Measurements from ENCODE around the gene FMNL3. TPM values are rescaled to one million over a fixed set of nuclear protein-coding genes. Genes with fewer than 3 reads are reported as not detected.

FMNL3 gene
- total and polyA plus RNA-seq, 2 of the 8 experiments (the other 6 are each of a cell fraction or from before 2014, with no cell fraction given) = 8.6 to 29.0 TPM

DNA sequence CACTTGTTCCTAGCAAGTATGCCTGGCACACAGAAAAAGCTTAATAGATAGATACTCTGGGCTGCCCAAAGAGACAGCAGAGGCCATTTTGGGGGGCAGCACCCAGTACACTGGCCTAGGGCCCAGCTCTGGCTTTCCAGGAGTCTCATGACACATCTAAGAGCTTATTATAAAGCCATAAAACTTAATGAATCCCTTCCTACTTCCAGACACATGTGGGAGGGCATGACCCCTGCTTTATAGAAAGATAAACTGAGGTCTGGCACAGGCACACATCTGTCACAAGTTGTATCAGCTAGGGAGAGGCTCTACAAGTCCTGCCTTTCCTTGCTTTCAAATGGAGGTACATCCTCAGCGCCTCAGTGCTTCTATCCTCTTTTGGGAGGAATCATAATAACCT lies 27.1 kb downstream of the FMNL3 start:
- POLR2A ChIA-PET (ENCODE audit: partially characterized antibody) = interaction anchor here (0.7 to 2.2 kb wide), 6 partner anchors 9 to 27 kb away, joined by 3 to 9 read pairs (median 3); partner anchors contain the start of gene FMNL3
- no peak overlapping the region for H4K8ac ChIP-seq (ENCODE audit: extremely low read depth, insufficient read depth, low read length)
- TF ChIP-seq SP2 (IDR thresholded peaks at IDR 0.05; ENCODE audit: low read length) (no peak), NRF1 (IDR thresholded peaks at IDR 0.05; ENCODE audit: low read depth, low read length) (no peak), JUN (IDR thresholded peaks at IDR 0.05; ENCODE audit: low read depth, low read length) (no peak), SP1 (IDR thresholded peaks at IDR 0.05; ENCODE audit: low read depth, low read length) (no peak), SIN3A (conservative IDR thresholded peaks at IDR 0.05 in 1 of 2, IDR thresholded peaks at IDR 0.05 in 1 of 2; ENCODE audit: low read depth in 1 of 2, low read length in 2 of 2) (no peak), TAF7 (optimal IDR thresholded peaks at IDR 0.05; ENCODE audit: borderline replicate concordance, low read depth, low read length) (no peak), TBP (IDR thresholded peaks at IDR 0.05; ENCODE audit: low read depth, low read length) (no peak)
- TF ChIP-seq, protein P1, sequence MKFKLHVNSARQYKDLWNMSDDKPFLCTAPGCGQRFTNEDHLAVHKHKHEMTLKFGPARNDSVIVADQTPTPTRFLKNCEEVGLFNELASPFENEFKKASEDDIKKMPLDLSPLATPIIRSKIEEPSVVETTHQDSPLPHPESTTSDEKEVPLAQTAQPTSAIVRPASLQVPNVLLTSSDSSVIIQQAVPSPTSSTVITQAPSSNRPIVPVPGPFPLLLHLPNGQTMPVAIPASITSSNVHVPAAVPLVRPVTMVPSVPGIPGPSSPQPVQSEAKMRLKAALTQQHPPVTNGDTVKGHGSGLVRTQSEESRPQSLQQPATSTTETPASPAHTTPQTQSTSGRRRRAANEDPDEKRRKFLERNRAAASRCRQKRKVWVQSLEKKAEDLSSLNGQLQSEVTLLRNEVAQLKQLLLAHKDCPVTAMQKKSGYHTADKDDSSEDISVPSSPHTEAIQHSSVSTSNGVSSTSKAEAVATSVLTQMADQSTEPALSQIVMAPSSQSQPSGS (IDR thresholded peaks at IDR 0.05; ENCODE audit: low read length) = no peak
- TF ChIP-seq, protein P2, sequence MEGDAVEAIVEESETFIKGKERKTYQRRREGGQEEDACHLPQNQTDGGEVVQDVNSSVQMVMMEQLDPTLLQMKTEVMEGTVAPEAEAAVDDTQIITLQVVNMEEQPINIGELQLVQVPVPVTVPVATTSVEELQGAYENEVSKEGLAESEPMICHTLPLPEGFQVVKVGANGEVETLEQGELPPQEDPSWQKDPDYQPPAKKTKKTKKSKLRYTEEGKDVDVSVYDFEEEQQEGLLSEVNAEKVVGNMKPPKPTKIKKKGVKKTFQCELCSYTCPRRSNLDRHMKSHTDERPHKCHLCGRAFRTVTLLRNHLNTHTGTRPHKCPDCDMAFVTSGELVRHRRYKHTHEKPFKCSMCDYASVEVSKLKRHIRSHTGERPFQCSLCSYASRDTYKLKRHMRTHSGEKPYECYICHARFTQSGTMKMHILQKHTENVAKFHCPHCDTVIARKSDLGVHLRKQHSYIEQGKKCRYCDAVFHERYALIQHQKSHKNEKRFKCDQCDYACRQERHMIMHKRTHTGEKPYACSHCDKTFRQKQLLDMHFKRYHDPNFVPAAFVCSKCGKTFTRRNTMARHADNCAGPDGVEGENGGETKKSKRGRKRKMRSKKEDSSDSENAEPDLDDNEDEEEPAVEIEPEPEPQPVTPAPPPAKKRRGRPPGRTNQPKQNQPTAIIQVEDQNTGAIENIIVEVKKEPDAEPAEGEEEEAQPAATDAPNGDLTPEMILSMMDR (IDR thresholded peaks at IDR 0.05; ENCODE audit: control extremely low read depth in 1 of 3, insufficient read depth in 1 of 3, low read depth in 1 of 3, low read length in 3 of 3) = no peak

More for the DNA sequence above, 27.1 kb downstream of the FMNL3 start:
- H3K23me2 ChIP-seq (ENCODE audit: low read depth, low read length) = no peaks in the 10 kb centered on the region
- H3K36me3 ChIP-seq (ENCODE audit: control insufficient read depth in 2 of 4, insufficient read depth in 4 of 4, low read length in 3 of 4) = no peaks in the 10 kb centered on the region
- CTCF ChIA-PET (ENCODE audit: partially characterized antibody) = interaction anchor here (0.7 to 4.8 kb wide), 12 partner anchors 9 to 649 kb away, joined by 3 to 35 read pairs (median 4); no protein-coding TSS in a partner anchor
- H2BK12ac ChIP-seq (ENCODE audit: low read depth, low read length) = no peak overlapping the region
- H3K18ac ChIP-seq (ENCODE audit: extremely low read depth, low read length) = no peak overlapping the region
- DNase-seq (ENCODE audit: low read depth in 1 of 2, low spot score in 2 of 2) (no peak), FAIRE-seq (no peak)
- H4K20me1 ChIP-seq (replicated peaks in 1 of 2; ENCODE audit: control insufficient read depth in 1 of 2, insufficient read depth in 2 of 2, low read length in 2 of 2) = peaks cover 0 to 11% of the 10 kb centered on the region in 2 experiments
- H3K27me3 ChIP-seq (replicated peaks in 1 of 4; ENCODE audit: control insufficient read depth in 3 of 4, extremely low read depth in 1 of 4, insufficient read depth in 3 of 4, low read length in 3 of 4) = no peaks in the 10 kb centered on the region
- H3K14ac ChIP-seq (ENCODE audit: insufficient read length) = no peak overlapping the region
- no peak overlapping the region for H3K9ac ChIP-seq (replicated peaks in 1 of 4; ENCODE audit: extremely low read depth in 1 of 4, low read depth in 3 of 4, low read length in 3 of 4)
- H3K9me3 ChIP-seq (ENCODE audit: insufficient read depth in 2 of 2, low read depth in 1 of 2, low read length in 1 of 2) = no peaks in the 10 kb centered on the region
- H2AK5ac ChIP-seq (ENCODE audit: low read depth, low read length) = no peak overlapping the region
- peaks cover 0 to 5% (median 0%) of the 10 kb centered on the region in 4 experiments; a peak in 1 of 7 replicates for H3K4me1 ChIP-seq (replicated peaks in 1 of 4; ENCODE audit: control insufficient read depth in 3 of 4, insufficient read depth in 4 of 4, low read length in 3 of 4)
- no peak overlapping the region for H3K4me2 ChIP-seq (ENCODE audit: insufficient read depth in 1 of 2, low read depth in 2 of 2, low read length in 2 of 2)
- H3K23ac ChIP-seq (ENCODE audit: insufficient read length) = no peak overlapping the region
- H4K5ac ChIP-seq (ENCODE audit: insufficient read length, low read depth, low read length) = no peak overlapping the region
- peaks cover 2% of the 10 kb centered on the region; the same call in 1 of the 2 replicates for H3K79me1 ChIP-seq (ENCODE audit: low read depth, low read length)
- H3K4me3 ChIP-seq (ENCODE audit: extremely low read depth in 1 of 4, insufficient read depth in 2 of 4, low read depth in 3 of 4, low read length in 4 of 4) = no peak overlapping the region
- H2BK15ac ChIP-seq (ENCODE audit: low read length) = no peak overlapping the region
- H3K79me2 ChIP-seq (ENCODE audit: control insufficient read depth in 1 of 2, insufficient read depth in 2 of 2, low read length in 2 of 2) = peaks cover 0 to 40% of the 10 kb centered on the region in 2 experiments; a peak in 2 of 4 replicates
- H4K91ac ChIP-seq (replicated peaks; ENCODE audit: insufficient read length, low read length) = no peak overlapping the region
- no peak overlapping the region for H3K56ac ChIP-seq (replicated peaks; ENCODE audit: insufficient read length, low read depth, low read length)
- H2BK5ac ChIP-seq (ENCODE audit: low read depth, low read length) = no peak overlapping the region
- H2BK20ac ChIP-seq (ENCODE audit: low read length) = no peak overlapping the region
- H3K4ac ChIP-seq (replicated peaks; ENCODE audit: insufficient read length, low read depth, low read length) = no peak overlapping the region
- no peak overlapping the region for H2BK120ac ChIP-seq (replicated peaks; ENCODE audit: low read depth, low read length)
- no peak overlapping the region for H2AFZ ChIP-seq (ENCODE audit: low read length)
- H3K27ac ChIP-seq (ENCODE audit: low read depth, low read length) = no peak overlapping the region
- WGBS, 2 experiments (ENCODE audit: extremely low coverage in 1 of 2, insufficient coverage in 1 of 2, insufficient read length in 1 of 2, insufficient replicate concordance in 2 of 2, low coverage in 1 of 2, low lambda C conversion rate in 2 of 2, missing lambda C conversion rate in 1 of 2) = 90% methylated on average over 1 of the region's 1 CpG; no CpG with 5 or more reads in 1 of the 2 experiments

Measured in H1 (cell line).